Neural cell (in vitro differentiated cells): ENCODE data around the gene CUBN. TPM values are rescaled to one million over a fixed set of nuclear protein-coding genes. Genes with fewer than 3 reads are reported as not detected.

Experiments used
- H2AFZ ChIP-seq: fragments of 200-600, 300-800 bp; sonication (generic), shearing (Covaris generic); 2 replicates; pipeline ENCODE4 v1.6.0; 2014; ENCODE audit warnings: low read depth, mild to moderate bottlenecking, antibody characterized with exemption, low read length, moderate library complexity
- H3F3A ChIP-seq: fragments of 200-600 bp; shearing (Covaris generic); 2 replicates; pipeline ENCODE4 v1.6.1; 2016; ENCODE audit warnings: mild to moderate bottlenecking, moderate library complexity, mixed read lengths, antibody characterized with exemption, low read length; ENCODE audit not compliant: insufficient read depth, poor library complexity, severe bottlenecking
- H3K27ac ChIP-seq: fragments of 200-600, 300-800 bp; sonication (generic), shearing (Covaris generic); 2 replicates; pipeline ENCODE4 v1.5.1; 2014; ENCODE audit warnings: mild to moderate bottlenecking, low read length, moderate library complexity
- H3K27me3 ChIP-seq: fragments of 300-800, 200-600 bp; sonication (generic), shearing (Covaris generic); 2 replicates; pipeline ENCODE4 v1.6.0; 2014; ENCODE audit warnings: mild to moderate bottlenecking, low read depth, low read length, moderate library complexity; ENCODE audit not compliant: insufficient read depth
- H3K36me3 ChIP-seq: fragments of 300-800, 200-600 bp; sonication (generic), shearing (Covaris generic); 2 replicates; pipeline ENCODE4 v1.5.1; 2014; ENCODE audit warnings: mild to moderate bottlenecking, antibody characterized with exemption, low read length, moderate library complexity; ENCODE audit not compliant: insufficient read depth
- H3K4me2 ChIP-seq: fragments of 300-800, 200-600 bp; sonication (generic), shearing (Covaris generic); 2 replicates; pipeline ENCODE4 v1.6.0; 2014; ENCODE audit warnings: mild to moderate bottlenecking, low read length
- H3K4me3 ChIP-seq: fragments of 300-800, 200-600 bp; sonication (generic), shearing (Covaris generic); 2 replicates; pipeline ENCODE4 v1.5.1; 2014; ENCODE audit warnings: mild to moderate bottlenecking, low read length, moderate library complexity
- H3K79me2 ChIP-seq: fragments of 200-600 bp; shearing (Covaris generic); replicated peaks from 2 replicates; pipeline ENCODE4 v1.6.0; 2014; ENCODE audit warnings: mild to moderate bottlenecking, low read length, moderate library complexity; ENCODE audit not compliant: insufficient read depth
- H3K9ac ChIP-seq: fragments of 300-800, 200-600 bp; sonication (generic), shearing (Covaris generic); 2 replicates; pipeline ENCODE4 v1.6.1; 2016; ENCODE audit warnings: mild to moderate bottlenecking, low read length, mixed read lengths
- H3K9me2 ChIP-seq: fragments of 200-600 bp; shearing (Covaris generic); 2 replicates; pipeline ENCODE4 v1.6.1; 2016; ENCODE audit warnings: mild to moderate bottlenecking, low read length, mixed read lengths; ENCODE audit not compliant: insufficient read depth
- H3K9me3 ChIP-seq: fragments of 200-600, 300-800 bp; sonication (generic), shearing (Covaris generic); 2 replicates; pipeline ENCODE4 v1.6.1; 2016; ENCODE audit warnings: mild to moderate bottlenecking, mixed run types, low read length, moderate library complexity, mixed read lengths
- H4K20me1 ChIP-seq: fragments of 200-600 bp; shearing (Covaris generic); 2 replicates; pipeline ENCODE4 v1.6.1; 2016; ENCODE audit warnings: mild to moderate bottlenecking, mixed run types; ENCODE audit not compliant: insufficient read depth
- EP300 ChIP-seq: fragments of 450-650 bp; conservative IDR thresholded peaks from 2 replicates; pipeline ENCODE4 v1.6.1; 2014; ENCODE audit warnings: antibody characterized with exemption, mild to moderate bottlenecking, moderate library complexity; ENCODE audit not compliant: poor library complexity, severe bottlenecking
- EZH2 ChIP-seq: fragments of 200-600, 300-800 bp; shearing (Covaris generic), sonication (generic); IDR thresholded peaks from 2 replicates; pipeline ENCODE4 v1.6.1; 2014; ENCODE audit warnings: antibody characterized with exemption, low read length, borderline replicate concordance, mild to moderate bottlenecking; ENCODE audit not compliant: insufficient read depth, poor library complexity, severe bottlenecking
- MXI1 ChIP-seq: fragments of 450-650 bp; conservative IDR thresholded peaks from 2 replicates; pipeline ENCODE4 v1.6.1; 2014; ENCODE audit warnings: antibody characterized with exemption, mild to moderate bottlenecking; ENCODE audit not compliant: poor library complexity, severe bottlenecking
- POLR2AphosphoS5 ChIP-seq: IDR thresholded peaks from 2 replicates; pipeline ENCODE4 v1.6.1; 2012
- RAD21 ChIP-seq: fragments of 450-650 bp; conservative IDR thresholded peaks from 2 replicates; pipeline ENCODE4 v1.6.1; 2014; ENCODE audit warnings: antibody characterized with exemption, mild to moderate bottlenecking, moderate library complexity
- SMC3 ChIP-seq: fragments of 450-650 bp; conservative IDR thresholded peaks from 2 replicates; pipeline ENCODE4 v1.6.1; 2014; ENCODE audit warnings: antibody characterized with exemption, mild to moderate bottlenecking, moderate library complexity; ENCODE audit not compliant: poor library complexity
- TAF1 ChIP-seq: IDR thresholded peaks from 2 replicates; pipeline ENCODE4 v1.6.1; 2012; ENCODE audit warnings: low read depth
- polyA plus RNA-seq: library from polyadenylated mRNA; depleted of rRNA; stranded (reverse); fragments of >200 nt; gene quantifications from 2 replicates; pipeline ENCODE4 v1.2.3, GENCODE V29; 2014
- TF ChIP-seq, protein P1 (sequence below): IDR thresholded peaks from 2 replicates; pipeline ENCODE4 v1.6.1; 2012; ENCODE audit warnings: borderline replicate concordance
- TF ChIP-seq, protein P2 (sequence below): fragments of 450-650 bp; IDR thresholded peaks from 2 replicates; pipeline ENCODE4 v1.5.1; 2014; ENCODE audit warnings: antibody characterized with exemption, mild to moderate bottlenecking, moderate library complexity; ENCODE audit not compliant: poor library complexity, severe bottlenecking

CUBN gene
- polyA plus RNA-seq, 1 donor from 2014 or later = 7.1 TPM

DNA sequence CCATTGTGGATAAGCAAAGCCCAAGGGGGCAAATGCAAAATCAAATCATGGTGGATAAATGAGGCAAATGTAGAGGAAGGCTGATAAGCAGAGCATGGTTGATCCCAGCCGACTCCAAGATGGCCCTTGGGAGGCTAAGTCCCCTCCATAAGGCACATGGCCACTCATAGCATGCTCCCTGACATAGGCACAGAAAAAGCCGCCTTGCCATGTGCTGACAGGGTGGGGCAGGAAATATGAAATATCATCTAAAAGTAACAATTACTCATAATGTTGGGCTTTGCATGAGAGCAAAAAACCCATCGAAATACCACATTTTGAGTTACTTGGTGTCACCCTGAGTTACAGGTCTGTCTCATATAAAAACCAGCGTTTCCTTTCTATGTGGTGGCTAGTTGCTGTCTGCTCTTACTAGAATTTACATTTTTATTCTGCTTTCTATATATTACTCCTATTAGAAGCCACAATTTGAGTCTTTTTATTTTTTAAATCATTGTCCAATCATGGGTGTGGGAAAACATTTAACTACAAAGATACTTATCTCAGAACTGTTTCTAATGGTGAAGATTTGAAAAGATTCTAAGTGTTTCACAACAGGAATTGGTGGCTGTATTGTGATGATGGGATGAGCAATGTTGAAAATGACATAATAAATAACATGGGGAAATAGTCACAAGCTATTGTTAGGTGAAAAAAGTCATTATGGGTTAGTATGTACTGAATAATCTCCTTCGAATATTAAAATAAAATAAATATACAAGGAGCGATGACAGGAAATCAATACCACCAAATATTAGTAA is 102.7 kb downstream of the CUBN start:
- TF ChIP-seq, protein P1, sequence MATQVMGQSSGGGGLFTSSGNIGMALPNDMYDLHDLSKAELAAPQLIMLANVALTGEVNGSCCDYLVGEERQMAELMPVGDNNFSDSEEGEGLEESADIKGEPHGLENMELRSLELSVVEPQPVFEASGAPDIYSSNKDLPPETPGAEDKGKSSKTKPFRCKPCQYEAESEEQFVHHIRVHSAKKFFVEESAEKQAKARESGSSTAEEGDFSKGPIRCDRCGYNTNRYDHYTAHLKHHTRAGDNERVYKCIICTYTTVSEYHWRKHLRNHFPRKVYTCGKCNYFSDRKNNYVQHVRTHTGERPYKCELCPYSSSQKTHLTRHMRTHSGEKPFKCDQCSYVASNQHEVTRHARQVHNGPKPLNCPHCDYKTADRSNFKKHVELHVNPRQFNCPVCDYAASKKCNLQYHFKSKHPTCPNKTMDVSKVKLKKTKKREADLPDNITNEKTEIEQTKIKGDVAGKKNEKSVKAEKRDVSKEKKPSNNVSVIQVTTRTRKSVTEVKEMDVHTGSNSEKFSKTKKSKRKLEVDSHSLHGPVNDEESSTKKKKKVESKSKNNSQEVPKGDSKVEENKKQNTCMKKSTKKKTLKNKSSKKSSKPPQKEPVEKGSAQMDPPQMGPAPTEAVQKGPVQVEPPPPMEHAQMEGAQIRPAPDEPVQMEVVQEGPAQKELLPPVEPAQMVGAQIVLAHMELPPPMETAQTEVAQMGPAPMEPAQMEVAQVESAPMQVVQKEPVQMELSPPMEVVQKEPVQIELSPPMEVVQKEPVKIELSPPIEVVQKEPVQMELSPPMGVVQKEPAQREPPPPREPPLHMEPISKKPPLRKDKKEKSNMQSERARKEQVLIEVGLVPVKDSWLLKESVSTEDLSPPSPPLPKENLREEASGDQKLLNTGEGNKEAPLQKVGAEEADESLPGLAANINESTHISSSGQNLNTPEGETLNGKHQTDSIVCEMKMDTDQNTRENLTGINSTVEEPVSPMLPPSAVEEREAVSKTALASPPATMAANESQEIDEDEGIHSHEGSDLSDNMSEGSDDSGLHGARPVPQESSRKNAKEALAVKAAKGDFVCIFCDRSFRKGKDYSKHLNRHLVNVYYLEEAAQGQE = no peak
- no peak for TF ChIP-seq MXI1
- no peaks in the 10 kb centered on the region for H3K9me2 ChIP-seq
- H3K9ac ChIP-seq = no peak overlapping the region
- H3K9me3 ChIP-seq = no peaks in the 10 kb centered on the region
- H3K27ac ChIP-seq = no peak overlapping the region
- no peak overlapping the region for H2AFZ ChIP-seq
- H3F3A ChIP-seq = no peaks in the 10 kb centered on the region
- H4K20me1 ChIP-seq = no peaks in the 10 kb centered on the region
- H3K79me2 ChIP-seq = no peaks in the 10 kb centered on the region
- H3K27me3 ChIP-seq = no peaks in the 10 kb centered on the region
- no peak overlapping the region for H3K4me3 ChIP-seq
- no peak overlapping the region for H3K4me2 ChIP-seq
- H3K36me3 ChIP-seq = no peaks in the 10 kb centered on the region

DNA sequence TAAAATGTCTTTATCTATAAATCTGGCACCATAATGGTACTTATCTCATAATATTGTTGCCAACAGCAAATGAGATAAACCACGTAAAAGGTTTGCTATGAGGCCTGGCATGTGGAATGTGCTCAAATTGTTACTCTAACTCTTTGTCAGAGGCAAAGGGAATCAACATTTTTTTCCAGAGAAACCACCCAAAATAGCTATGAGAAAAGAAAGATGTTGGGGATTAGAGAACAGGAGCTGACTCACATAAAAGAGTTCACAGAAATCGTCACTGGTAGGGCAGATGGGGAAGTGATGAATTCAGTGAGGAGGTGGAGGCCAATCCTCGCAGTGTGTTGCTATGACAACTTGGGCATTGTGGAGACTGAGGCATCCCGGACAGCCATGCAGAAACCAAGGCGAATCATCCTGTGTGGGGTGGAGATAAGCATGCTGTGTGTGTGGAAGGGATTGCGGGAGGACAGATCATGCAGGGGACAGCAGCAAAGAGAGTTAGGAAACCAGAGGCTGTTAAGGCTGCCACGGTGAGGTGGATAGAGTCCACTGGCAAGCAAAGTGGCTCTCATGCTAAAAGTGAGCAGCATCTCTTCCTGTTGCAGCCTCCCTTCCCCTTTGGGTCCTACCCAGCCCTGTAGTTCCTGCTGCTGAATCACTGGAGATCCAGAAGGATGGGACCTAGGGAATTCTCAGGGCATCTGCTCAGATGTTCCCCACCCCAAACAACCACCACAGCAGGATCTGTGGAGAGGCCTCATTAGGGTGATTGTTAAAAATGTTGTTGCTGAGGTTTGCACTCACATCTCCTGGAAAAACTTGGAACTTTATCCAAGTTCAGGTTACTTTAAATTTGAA is 103.9 kb downstream of the CUBN start:
- Histone ChIP-seq H3K27me3 (no peaks in the 10 kb centered on the region), H3K9me3 (no peaks in the 10 kb centered on the region), H2AFZ (no peak overlapping the region), H3K4me2 (no peak overlapping the region), H3F3A (no peaks in the 10 kb centered on the region), H3K79me2 (no peaks in the 10 kb centered on the region), H3K36me3 (no peaks in the 10 kb centered on the region), H4K20me1 (no peaks in the 10 kb centered on the region), H3K27ac (no peak overlapping the region), H3K9me2 (no peaks in the 10 kb centered on the region), H3K9ac (no peak overlapping the region), H3K4me3 (no peak overlapping the region)
- TF ChIP-seq SMC3 = no peak
- TF ChIP-seq, protein P1 = no peak
- TF ChIP-seq, protein P2, sequence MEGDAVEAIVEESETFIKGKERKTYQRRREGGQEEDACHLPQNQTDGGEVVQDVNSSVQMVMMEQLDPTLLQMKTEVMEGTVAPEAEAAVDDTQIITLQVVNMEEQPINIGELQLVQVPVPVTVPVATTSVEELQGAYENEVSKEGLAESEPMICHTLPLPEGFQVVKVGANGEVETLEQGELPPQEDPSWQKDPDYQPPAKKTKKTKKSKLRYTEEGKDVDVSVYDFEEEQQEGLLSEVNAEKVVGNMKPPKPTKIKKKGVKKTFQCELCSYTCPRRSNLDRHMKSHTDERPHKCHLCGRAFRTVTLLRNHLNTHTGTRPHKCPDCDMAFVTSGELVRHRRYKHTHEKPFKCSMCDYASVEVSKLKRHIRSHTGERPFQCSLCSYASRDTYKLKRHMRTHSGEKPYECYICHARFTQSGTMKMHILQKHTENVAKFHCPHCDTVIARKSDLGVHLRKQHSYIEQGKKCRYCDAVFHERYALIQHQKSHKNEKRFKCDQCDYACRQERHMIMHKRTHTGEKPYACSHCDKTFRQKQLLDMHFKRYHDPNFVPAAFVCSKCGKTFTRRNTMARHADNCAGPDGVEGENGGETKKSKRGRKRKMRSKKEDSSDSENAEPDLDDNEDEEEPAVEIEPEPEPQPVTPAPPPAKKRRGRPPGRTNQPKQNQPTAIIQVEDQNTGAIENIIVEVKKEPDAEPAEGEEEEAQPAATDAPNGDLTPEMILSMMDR = no peak
- no peak for TF ChIP-seq TAF1
- no peak for TF ChIP-seq MXI1
- TF ChIP-seq RAD21 = no peak
- TF ChIP-seq EP300 = no peak
- no peak for TF ChIP-seq EZH2
- no peak for TF ChIP-seq POLR2AphosphoS5
